Stimulated activated CD8-positive, alpha-beta memory T cell treated with anti-CD3 and anti-CD28 coated beads, Interleukin-7, amount 100 ng/mL, for 1 hour (primary cell): Measurements from ENCODE around the gene ZNF653.
"Not testable (repeated sequence)": the region's sequence is repeated elsewhere in the genome, so short reads cannot be mapped to it uniquely, and the experiment has no call there.

Experiments
- DNase-seq, 2 donors: peaks; one replicate each; pipeline ENCODE4 v3.0.0-alpha.2; 2020; ENCODE audit warnings: low read depth in 2 of 2

ZNF653 gene

DNA sequence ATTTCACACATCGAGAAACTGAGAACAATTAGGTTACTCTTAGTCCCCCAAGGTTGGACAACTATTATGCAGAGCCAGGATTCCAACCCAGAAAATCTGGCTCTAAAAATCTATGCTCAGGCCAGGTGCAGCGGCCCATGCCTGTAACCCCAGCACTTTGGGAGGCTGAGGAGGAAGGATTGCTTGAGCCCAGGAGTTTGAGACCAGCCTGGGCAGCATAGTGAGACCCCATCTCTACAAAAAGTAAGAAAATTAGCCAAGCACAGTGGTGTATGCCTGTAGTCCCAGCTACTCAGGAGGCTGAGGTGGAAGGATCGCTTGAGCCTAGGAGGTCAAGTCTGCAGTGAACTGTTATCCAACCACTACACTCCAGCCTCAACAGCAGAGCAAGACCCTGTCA is 72.1 kb downstream of the ZNF653 start:
- DNase-seq, result not testable (repeated sequence)
